ENCODE measurements around the gene SNAPC1. TPM values are rescaled to one million over a fixed set of nuclear protein-coding genes. Genes with fewer than 3 reads are reported as not detected.

The SNAPC1 gene, protein sequence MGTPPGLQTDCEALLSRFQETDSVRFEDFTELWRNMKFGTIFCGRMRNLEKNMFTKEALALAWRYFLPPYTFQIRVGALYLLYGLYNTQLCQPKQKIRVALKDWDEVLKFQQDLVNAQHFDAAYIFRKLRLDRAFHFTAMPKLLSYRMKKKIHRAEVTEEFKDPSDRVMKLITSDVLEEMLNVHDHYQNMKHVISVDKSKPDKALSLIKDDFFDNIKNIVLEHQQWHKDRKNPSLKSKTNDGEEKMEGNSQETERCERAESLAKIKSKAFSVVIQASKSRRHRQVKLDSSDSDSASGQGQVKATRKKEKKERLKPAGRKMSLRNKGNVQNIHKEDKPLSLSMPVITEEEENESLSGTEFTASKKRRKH
- 10.4 to 15.8 TPM (median 13.0 TPM) in 5 replicates for total RNA-seq (2022; extraction: Qiagen RNA extraction)

DNA sequence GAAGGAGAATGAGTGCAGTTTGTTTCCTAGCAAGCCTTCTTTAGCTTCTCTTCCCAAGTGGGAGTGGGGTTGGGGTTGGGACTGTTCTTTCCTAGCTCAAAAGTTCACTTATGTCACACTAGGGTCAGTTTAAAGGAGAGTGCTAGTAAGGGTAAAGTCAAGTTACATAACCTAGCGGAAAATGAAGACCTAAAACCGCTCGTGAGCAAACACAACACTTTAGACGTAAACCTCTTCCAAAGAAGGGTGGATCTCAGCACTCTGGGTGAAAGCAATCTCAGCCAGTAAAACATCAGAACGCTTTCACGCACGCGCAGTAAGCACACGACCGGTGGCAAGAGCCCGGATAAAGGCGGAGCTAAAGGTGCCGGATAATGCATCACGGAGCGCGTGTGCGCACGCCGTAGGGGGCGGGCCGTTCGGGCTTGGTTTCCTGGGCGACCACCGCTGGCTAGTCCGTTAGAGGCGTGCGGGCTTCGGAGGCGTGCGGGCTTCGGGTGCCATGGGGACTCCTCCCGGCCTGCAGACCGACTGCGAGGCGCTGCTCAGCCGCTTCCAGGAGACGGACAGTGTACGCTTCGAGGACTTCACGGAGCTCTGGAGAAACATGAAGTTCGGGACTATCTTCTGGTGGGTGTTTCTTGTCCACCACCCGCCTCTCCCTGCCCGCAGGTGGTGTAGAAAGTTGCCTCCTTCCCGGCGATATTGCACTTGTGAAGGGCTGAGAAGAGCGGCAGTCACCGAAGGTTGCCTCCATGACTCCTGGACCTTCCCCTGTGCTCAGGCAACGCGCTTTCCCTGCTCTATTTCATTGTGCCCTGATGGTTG lies at the start of gene SNAPC1:
Gene SNAPC1 (plus strand): TSS at position 462 of the 828 bp plus-strand sequence. CDS start 41 bp downstream, at position 503.

DNA sequence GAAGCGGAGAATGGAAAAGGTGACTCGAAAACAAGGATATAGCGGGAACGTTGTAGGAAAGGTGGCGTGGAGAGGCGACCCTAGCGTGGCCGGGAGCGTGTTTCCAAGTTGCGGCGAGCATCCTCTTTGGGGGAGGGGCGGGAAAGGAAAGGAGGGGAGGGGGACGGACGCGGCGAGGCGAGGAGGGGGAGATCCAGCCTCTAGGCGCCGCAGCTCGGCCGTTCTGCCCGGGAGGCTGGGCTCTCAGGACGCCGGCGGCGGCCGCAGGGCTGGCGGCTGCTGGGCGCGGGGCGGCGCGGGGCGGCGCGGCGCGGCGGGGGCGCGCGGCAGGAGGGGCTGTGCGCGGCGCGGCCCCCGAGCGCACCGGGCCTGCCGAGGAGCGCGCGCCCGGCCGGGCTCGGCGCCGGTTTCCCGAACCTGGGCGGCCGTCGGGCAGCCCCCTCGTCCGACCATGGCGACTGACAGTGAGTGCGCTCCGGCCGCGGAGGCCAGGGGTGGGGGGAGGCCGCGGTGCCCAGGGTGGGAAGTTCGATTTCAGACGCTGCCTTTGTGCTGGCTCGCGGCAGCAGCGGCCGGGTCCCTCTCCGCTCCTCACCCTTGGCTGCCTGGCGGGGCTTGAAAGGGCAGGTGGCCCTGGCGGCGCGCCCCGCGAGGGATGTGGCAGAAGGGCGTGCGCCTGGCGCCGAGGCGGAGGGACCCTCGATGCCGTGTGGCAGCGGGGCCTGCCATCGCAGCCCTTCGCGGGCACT lies 50.3 kb downstream of the SNAPC1 start, which contains the start of gene SYT16:
Gene SYT16 (plus strand): TSS at position 357 of the 749 bp plus-strand sequence.

Other genes starting within 250 kb of the SNAPC1 start
- gene HIF1A, start 66.9 kb upstream of the SNAPC1 start, total RNA-seq (2022; extraction: Qiagen RNA extraction): 118 to 198 TPM (median 192 TPM) in 5 replicates
- gene SYT16, start 50.3 kb downstream of the SNAPC1 start, total RNA-seq (2022; extraction: Qiagen RNA extraction): 0.02 to 0.24 TPM (median 0.15 TPM) in 5 replicates